HepG2 (cell line): Measurements from ENCODE around the gene TMEM62. TPM values are rescaled to one million over a fixed set of nuclear protein-coding genes. Genes with fewer than 3 reads are reported as not detected.

ENCODE experiments used
- ATAC-seq: fragments of 200-7000 bp; cut with Tn5 transposase; 3 replicates; pipeline ENCODE4 v1.9.1; 2020; ENCODE audit warnings: mild to moderate bottlenecking, moderate library complexity
- BruUV-seq: library from RNA; stranded (reverse); fragments of 400-500 nt; replicated peaks from 2 replicates; lab custom pipeline; 2021; lab: Mats Ljungman, UMichigan
- CTCF ChIA-PET: fragments of 300-600 bp; formaldehyde crosslinking; extraction: SDS; loops from one replicate; lab custom pipeline; 2021; ENCODE audit warnings: low total read pairs, inconsistent platforms, low intra/inter-chr PET ratio; lab: Yijun Ruan, JAX
- POLR2A ChIA-PET: fragments of 350-600 bp; sonication (Branson Sonifier 250); formaldehyde crosslinking; loops from one replicate; lab custom pipeline; 2020; ENCODE audit warnings: antibody characterized with exemption, inconsistent platforms; lab: Yijun Ruan, JAX
- DNase-seq: peaks from one replicate; pipeline ENCODE4 v3.0.0-alpha.2; 2015; ENCODE audit warnings: low spot score
- FAIRE-seq: peaks from 3 replicates; lab custom pipeline; 2011; peaks lifted over from hg19 to GRCh38; lab: Jason Lieb, UNC
- H2AFZ ChIP-seq: one replicate; pipeline ENCODE4 v1.6.1; 2011; ENCODE audit warnings: low read length, inconsistent platforms
- H3K27ac ChIP-seq: fragments of 300-600 bp; 3 replicates; pipeline ENCODE4 v1.8.0; 2011; ENCODE audit warnings: mixed run types, mild to moderate bottlenecking, mixed read lengths, low read length, inconsistent platforms; ENCODE audit not compliant: insufficient read depth; ENCODE audit errors: extremely low read length
- H3K27me3 ChIP-seq, 2 experiments: fragments of 200-600 bp in 1 of 2; 2 replicates in 1 of 2; 3 replicates in 1 of 2; pipeline versions ENCODE4 v1.6.0 to v1.8.0; 2011; ENCODE audit warnings: low read length in 2 of 2, mild to moderate bottlenecking in 2 of 2, moderate library complexity in 2 of 2, inconsistent platforms in 1 of 2; ENCODE audit not compliant: insufficient read depth in 2 of 2, control insufficient read depth in 1 of 2
- H3K36me3 ChIP-seq, 2 experiments: fragments of 200-600 bp in 1 of 2; replicated peaks in 1 of 2; 2 replicates in 1 of 2; 3 replicates in 1 of 2; pipeline versions ENCODE4 v1.5.1 to v1.8.0; 2011; ENCODE audit warnings: low read length in 2 of 2, inconsistent platforms in 1 of 2; ENCODE audit not compliant: insufficient read depth in 2 of 2, control insufficient read depth in 1 of 2
- H3K4me1 ChIP-seq: 2 replicates; pipeline ENCODE4 v1.5.1; 2012; ENCODE audit warnings: low read length, inconsistent platforms; ENCODE audit not compliant: insufficient read depth
- H3K4me2 ChIP-seq: 2 replicates; pipeline ENCODE4 v1.6.0; 2011; ENCODE audit warnings: low read depth, low read length, inconsistent platforms
- H3K4me3 ChIP-seq, 3 experiments: fragments of 200-600 bp in 1 of 3; sonication (generic), shearing (Covaris generic) in 1 of 3; replicated peaks in 1 of 3; 2 replicates each; pipeline ENCODE4 v1.5.1; 2011 to 2016; ENCODE audit warnings: low read length in 3 of 3, inconsistent platforms in 2 of 3, low read depth in 2 of 3, mild to moderate bottlenecking in 2 of 3, control low read depth in 1 of 3, mixed read lengths in 1 of 3; ENCODE audit not compliant: insufficient read depth in 1 of 3
- H3K79me2 ChIP-seq: one replicate; pipeline ENCODE4 v1.6.1; 2011; ENCODE audit warnings: low read length, inconsistent platforms; ENCODE audit not compliant: insufficient read depth
- H3K9ac ChIP-seq: 2 replicates; pipeline ENCODE4 v1.6.0; 2011; ENCODE audit warnings: mild to moderate bottlenecking, low read depth, low read length, inconsistent platforms; ENCODE audit not compliant: insufficient read depth
- H3K9me3 ChIP-seq: 2 replicates; pipeline ENCODE4 v1.5.1; 2012; ENCODE audit warnings: mild to moderate bottlenecking, low read length
- H4K20me1 ChIP-seq: 2 replicates; pipeline ENCODE4 v1.6.0; 2011; ENCODE audit warnings: inconsistent platforms, mild to moderate bottlenecking, low read length, moderate library complexity; ENCODE audit not compliant: insufficient read depth
- CEBPG ChIP-seq: IDR thresholded peaks from 2 replicates; pipeline ENCODE4 v1.6.1; 2016
- JUND ChIP-seq: sonication (generic); formaldehyde crosslinking; IDR thresholded peaks from 2 replicates; pipeline ENCODE4 v1.8.0; 2022; ENCODE audit warnings: mild to moderate bottlenecking, missing genetic modification reagents
- RXRA ChIP-seq: sonication (generic); formaldehyde crosslinking; IDR thresholded peaks from 2 replicates; pipeline ENCODE4 v1.5.1; 2020; ENCODE audit warnings: missing genetic modification reagents
- SRF ChIP-seq: IDR thresholded peaks from 2 replicates; pipeline ENCODE4 v1.6.1; 2011; ENCODE audit warnings: mild to moderate bottlenecking, low read depth, low read length, moderate library complexity
- SRSF4 ChIP-seq: fragments of 200-400 bp; formaldehyde crosslinking; IDR thresholded peaks from one replicate; pipeline ENCODE4 v1.6.1; 2018; ENCODE audit warnings: mild to moderate bottlenecking, low read depth, low read length, moderate library complexity; ENCODE audit not compliant: poor library complexity, severe bottlenecking
- ZBTB20 ChIP-seq: sonication (generic); formaldehyde crosslinking; IDR thresholded peaks from 2 replicates; pipeline ENCODE4 v1.8.1; 2023; ENCODE audit warnings: missing genetic modification reagents, low read depth, mild to moderate bottlenecking, borderline replicate concordance
- ZKSCAN1 ChIP-seq: fragments of 150-350 bp; IDR thresholded peaks from 2 replicates; pipeline ENCODE4 v1.6.1; 2014; ENCODE audit warnings: low read length
- ZNF777 ChIP-seq: sonication (generic); formaldehyde crosslinking; IDR thresholded peaks from 2 replicates; pipeline ENCODE4 v1.4.0; 2020; ENCODE audit warnings: missing genetic modification reagents
- ZNF879 ChIP-seq: sonication (generic); formaldehyde crosslinking; IDR thresholded peaks from 2 replicates; pipeline ENCODE4 v1.8.1; 2023; ENCODE audit warnings: missing genetic modification reagents
- ZSCAN31 ChIP-seq: sonication (generic); formaldehyde crosslinking; IDR thresholded peaks from 2 replicates; pipeline ENCODE4 v1.5.0; 2020; ENCODE audit warnings: low read depth, mild to moderate bottlenecking, missing genetic modification reagents
- WGBS: methylation state at CpG from one replicate; pipeline ENCODE4 v1.1.6; 2017; ENCODE audit warnings: low lambda C conversion rate; 5-methylcytosine and 5-hydroxymethylcytosine counted together
- in situ Hi-C: cut with HindIII; loops from 2 replicates; pipeline ENCODE4 v1.10.0; 2017; ENCODE audit warnings: low pct_unique_long_range_greater_than_20kb; ENCODE audit not compliant: extremely low pct_ligation_motif_present
- intact Hi-C: fragments of 100-400 bp; cut with micrococcal nuclease; formaldehyde crosslinking; loops from one replicate; pipeline ENCODE4 v1.10.0; 2022; ENCODE audit not compliant: unreplicated experiment
- polyA plus RNA-seq, 8 experiments: library from polyadenylated mRNA; depleted of rRNA in 3 of 8; stranded (reverse) in 7 of 8; unstranded in 1 of 8; fragments of >200 nt; fragmentation: Illumina TruSeq in 4 of 8; extraction: Trizol in 4 of 8; gene quantifications; 2 replicates each; pipeline versions ENCODE4 v1.2.1 to v1.2.3, GENCODE V29; 2011 to 2016; ENCODE audit warnings: low read depth in 4 of 8, missing spikeins in 1 of 8, mixed read lengths in 1 of 8; ENCODE audit not compliant: insufficient read depth in 1 of 8
- total RNA-seq, 5 experiments: library from RNA; depleted of rRNA; stranded (reverse); fragments of >200 nt; fragmentation: Illumina TruSeq; extraction: Trizol; gene quantifications; 2 replicates each; pipeline ENCODE4 v1.2.3, GENCODE V29; 2016; ENCODE audit warnings: low read depth in 1 of 5
- TF ChIP-seq, protein P1 (sequence below): sonication (generic); formaldehyde crosslinking; IDR thresholded peaks from 2 replicates; pipeline ENCODE4 v1.4.0; 2020; ENCODE audit warnings: mild to moderate bottlenecking, missing genetic modification reagents
- TF ChIP-seq, protein P2 (sequence below): sonication (generic); formaldehyde crosslinking; IDR thresholded peaks from 2 replicates; pipeline ENCODE4 v1.4.0; 2020; ENCODE audit warnings: missing genetic modification reagents, borderline replicate concordance
- TF ChIP-seq, protein P3 (sequence below): sonication (generic); formaldehyde crosslinking; IDR thresholded peaks from 2 replicates; pipeline ENCODE4 v1.4.0; 2020; ENCODE audit warnings: missing genetic modification reagents, borderline replicate concordance
- TF ChIP-seq, protein P4 (sequence below): sonication (generic); formaldehyde crosslinking; conservative IDR thresholded peaks from 2 replicates; pipeline ENCODE4 v1.8.0; 2022; ENCODE audit warnings: low read depth, missing genetic modification reagents
- TF ChIP-seq, protein P5 (sequence below): sonication (generic); formaldehyde crosslinking; IDR thresholded peaks from 2 replicates; pipeline ENCODE4 v1.5.0; 2020; ENCODE audit warnings: missing genetic modification reagents

TMEM62 gene
- total and polyA plus RNA-seq, 2 of the 13 experiments (the other 11 are each of a cell fraction or from before 2014, with no cell fraction given) = 14.2 to 20.9 TPM

DNA sequence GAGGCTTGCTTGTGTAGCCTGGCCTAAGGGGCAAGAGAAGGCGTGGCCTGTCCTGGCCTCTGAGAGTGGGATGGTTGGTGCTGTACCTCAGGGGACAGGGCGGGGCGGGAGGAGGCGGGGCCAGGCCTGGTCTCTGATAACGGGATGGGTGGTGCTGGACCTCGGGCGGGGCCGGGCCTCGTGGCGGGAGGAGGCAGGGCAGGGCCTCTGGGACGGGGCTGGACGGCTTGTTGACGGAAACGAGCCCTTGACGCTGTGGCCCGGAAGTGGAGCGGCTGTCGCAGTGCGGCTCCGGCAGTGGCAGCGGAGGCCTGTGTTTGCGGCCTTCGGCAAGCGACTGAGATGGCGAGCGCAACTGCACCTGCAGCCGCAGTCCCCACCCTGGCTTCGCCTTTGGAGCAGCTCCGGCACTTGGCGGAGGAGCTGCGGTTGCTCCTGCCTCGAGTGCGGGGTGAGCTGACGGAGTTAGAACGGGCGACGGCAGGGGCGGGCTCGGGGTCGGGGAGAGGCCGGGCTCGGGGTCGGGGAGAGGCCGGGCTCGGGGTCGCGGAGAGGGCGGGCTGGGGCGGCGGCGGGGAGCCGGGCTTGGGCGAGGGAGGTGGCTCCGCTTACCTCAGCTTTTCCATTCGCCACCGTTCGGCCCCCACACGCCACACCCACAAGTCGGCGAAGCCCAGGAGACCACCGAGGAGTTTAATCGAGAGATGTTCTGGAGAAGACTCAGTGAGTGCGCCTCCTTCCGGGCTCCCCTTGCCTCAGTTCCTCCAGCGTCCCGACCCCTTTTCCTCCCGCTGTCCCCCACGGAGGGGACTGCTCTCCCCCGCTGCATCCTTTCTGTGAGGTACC, 52.0 kb downstream of the TMEM62 start, which contains the start of gene CCNDBP1:
CCNDBP1 (plus strand) TSS at position 247 of the 846 bp plus-strand sequence; CDS start at position 343, 96 bp downstream.
- ChIA-PET POLR2A (interaction anchor here (1.0 to 1.3 kb wide), 3 partner anchors 9 to 18 kb away, joined by 4 to 6 read pairs (median 4); no protein-coding TSS in a partner anchor), CTCF (interaction anchor here (1.1 kb wide), 1 partner anchor 100 kb away, joined by 3 read pairs; no protein-coding TSS in a partner anchor)
- Histone ChIP-seq H3K4me3 (peak within 1 kb of the TSS; percentile 86 to 89 (median 87)), H3K27me3 (no peaks in the 10 kb centered on the region), H2AFZ (peak within 1 kb of the TSS; percentile 57), H4K20me1 (no peaks in the 10 kb centered on the region), H3K36me3 (peaks cover 3 to 25% of the 10 kb centered on the region in 2 experiments; a peak in 2 of 5 replicates), H3K4me1 (peaks cover 10% of the 10 kb centered on the region), H3K9ac (peak within 1 kb of the TSS; percentile 69), H3K27ac (peak within 1 kb of the TSS; percentile 77), H3K4me2 (peak within 1 kb of the TSS; percentile 89), H3K79me2 (no peaks in the 10 kb centered on the region), H3K9me3 (no peaks in the 10 kb centered on the region)
- intact Hi-C loops (loop anchor here (5.0 kb wide), 1 partner anchor 78 kb away; the partner anchor contains the start of gene UBR1), in situ Hi-C loops (no loop called here)
- no TSS peak for BruUV-seq
- ATAC-seq (peak; percentile 98), DNase-seq (peak; percentile 88), FAIRE-seq (peak; percentile 46)
- WGBS = 3% methylated on average over 24 of the region's 69 CpGs
- TF ChIP-seq, protein P1, sequence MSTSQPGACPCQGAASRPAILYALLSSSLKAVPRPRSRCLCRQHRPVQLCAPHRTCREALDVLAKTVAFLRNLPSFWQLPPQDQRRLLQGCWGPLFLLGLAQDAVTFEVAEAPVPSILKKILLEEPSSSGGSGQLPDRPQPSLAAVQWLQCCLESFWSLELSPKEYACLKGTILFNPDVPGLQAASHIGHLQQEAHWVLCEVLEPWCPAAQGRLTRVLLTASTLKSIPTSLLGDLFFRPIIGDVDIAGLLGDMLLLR (CRISPR knock-in tag) = peak; percentile 57; the same call in 1 of the 2 replicates
- peak; percentile 85 for TF ChIP-seq ZSCAN31
- no peak for TF ChIP-seq SRSF4
- peak; percentile 88 for TF ChIP-seq ZNF777
- no peak for TF ChIP-seq ZKSCAN1
- TF ChIP-seq, protein P2, sequence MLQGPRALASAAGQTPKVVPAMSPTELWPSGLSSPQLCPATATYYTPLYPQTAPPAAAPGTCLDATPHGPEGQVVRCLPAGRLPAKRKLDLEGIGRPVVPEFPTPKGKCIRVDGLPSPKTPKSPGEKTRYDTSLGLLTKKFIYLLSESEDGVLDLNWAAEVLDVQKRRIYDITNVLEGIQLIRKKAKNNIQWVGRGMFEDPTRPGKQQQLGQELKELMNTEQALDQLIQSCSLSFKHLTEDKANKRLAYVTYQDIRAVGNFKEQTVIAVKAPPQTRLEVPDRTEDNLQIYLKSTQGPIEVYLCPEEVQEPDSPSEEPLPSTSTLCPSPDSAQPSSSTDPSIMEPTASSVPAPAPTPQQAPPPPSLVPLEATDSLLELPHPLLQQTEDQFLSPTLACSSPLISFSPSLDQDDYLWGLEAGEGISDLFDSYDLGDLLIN (CRISPR knock-in tag) = peak; percentile 73; the same call in 1 of the 2 replicates
- TF ChIP-seq, protein P3, sequence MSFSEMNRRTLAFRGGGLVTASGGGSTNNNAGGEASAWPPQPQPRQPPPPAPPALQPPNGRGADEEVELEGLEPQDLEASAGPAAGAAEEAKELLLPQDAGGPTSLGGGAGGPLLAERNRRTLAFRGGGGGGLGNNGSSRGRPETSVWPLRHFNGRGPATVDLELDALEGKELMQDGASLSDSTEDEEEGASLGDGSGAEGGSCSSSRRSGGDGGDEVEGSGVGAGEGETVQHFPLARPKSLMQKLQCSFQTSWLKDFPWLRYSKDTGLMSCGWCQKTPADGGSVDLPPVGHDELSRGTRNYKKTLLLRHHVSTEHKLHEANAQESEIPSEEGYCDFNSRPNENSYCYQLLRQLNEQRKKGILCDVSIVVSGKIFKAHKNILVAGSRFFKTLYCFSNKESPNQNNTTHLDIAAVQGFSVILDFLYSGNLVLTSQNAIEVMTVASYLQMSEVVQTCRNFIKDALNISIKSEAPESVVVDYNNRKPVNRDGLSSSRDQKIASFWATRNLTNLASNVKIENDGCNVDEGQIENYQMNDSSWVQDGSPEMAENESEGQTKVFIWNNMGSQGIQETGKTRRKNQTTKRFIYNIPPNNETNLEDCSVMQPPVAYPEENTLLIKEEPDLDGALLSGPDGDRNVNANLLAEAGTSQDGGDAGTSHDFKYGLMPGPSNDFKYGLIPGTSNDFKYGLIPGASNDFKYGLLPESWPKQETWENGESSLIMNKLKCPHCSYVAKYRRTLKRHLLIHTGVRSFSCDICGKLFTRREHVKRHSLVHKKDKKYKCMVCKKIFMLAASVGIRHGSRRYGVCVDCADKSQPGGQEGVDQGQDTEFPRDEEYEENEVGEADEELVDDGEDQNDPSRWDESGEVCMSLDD (CRISPR knock-in tag) = no peak
- TF ChIP-seq CEBPG = no peak
- no peak for TF ChIP-seq ZNF879 (CRISPR knock-in tag)
- TF ChIP-seq JUND = no peak
- TF ChIP-seq SRF = no peak
- TF ChIP-seq RXRA = peak; percentile 86
- TF ChIP-seq, protein P4, sequence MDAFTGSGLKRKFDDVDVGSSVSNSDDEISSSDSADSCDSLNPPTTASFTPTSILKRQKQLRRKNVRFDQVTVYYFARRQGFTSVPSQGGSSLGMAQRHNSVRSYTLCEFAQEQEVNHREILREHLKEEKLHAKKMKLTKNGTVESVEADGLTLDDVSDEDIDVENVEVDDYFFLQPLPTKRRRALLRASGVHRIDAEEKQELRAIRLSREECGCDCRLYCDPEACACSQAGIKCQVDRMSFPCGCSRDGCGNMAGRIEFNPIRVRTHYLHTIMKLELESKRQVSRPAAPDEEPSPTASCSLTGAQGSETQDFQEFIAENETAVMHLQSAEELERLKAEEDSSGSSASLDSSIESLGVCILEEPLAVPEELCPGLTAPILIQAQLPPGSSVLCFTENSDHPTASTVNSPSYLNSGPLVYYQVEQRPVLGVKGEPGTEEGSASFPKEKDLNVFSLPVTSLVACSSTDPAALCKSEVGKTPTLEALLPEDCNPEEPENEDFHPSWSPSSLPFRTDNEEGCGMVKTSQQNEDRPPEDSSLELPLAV (CRISPR knock-in tag) = no peak
- TF ChIP-seq ZBTB20 = 0 out of 2 replicates have a peak, but pooled peaks have one; percentile 38
- TF ChIP-seq, protein P5, sequence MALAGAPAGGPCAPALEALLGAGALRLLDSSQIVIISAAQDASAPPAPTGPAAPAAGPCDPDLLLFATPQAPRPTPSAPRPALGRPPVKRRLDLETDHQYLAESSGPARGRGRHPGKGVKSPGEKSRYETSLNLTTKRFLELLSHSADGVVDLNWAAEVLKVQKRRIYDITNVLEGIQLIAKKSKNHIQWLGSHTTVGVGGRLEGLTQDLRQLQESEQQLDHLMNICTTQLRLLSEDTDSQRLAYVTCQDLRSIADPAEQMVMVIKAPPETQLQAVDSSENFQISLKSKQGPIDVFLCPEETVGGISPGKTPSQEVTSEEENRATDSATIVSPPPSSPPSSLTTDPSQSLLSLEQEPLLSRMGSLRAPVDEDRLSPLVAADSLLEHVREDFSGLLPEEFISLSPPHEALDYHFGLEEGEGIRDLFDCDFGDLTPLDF (CRISPR knock-in tag) = peak; percentile 70; the same call in 1 of the 2 replicates
